GM12892 (cell line): ENCODE results near the gene RANBP1.

ENCODE experiments used
- POLR2A ChIP-seq: IDR thresholded peaks from 2 replicates; pipeline ENCODE4 v1.6.1; 2011; ENCODE audit warnings: low read depth, low read length, control low read depth
- POLR2AphosphoS5 ChIP-seq: IDR thresholded peaks from 2 replicates; pipeline ENCODE4 v1.6.1; 2011; ENCODE audit warnings: low read depth, low read length, control low read depth

GRCh38 chr22:20110359-20110985 lies 5.4 kb upstream of the RANBP1 start:
- TF ChIP-seq POLR2AphosphoS5 (no peak; the same call in 1 of the 2 replicates), POLR2A (no peak; the same call in 1 of the 2 replicates)
